ENCODE measurements around the gene ZCCHC24. TPM values are rescaled to one million over a fixed set of nuclear protein-coding genes. Genes with fewer than 3 reads are reported as not detected.

The ZCCHC24 gene
- polyA plus RNA-seq, 1 of the 3 experiments (the other 2 are of a cell fraction), result 15.8 TPM

GRCh38 chr10:79430936-79431335 lies 14.5 kb downstream of the ZCCHC24 start (continued):
- TF ChIP-seq EZH2phosphoT487 (IDR thresholded peaks at IDR 0.05; ENCODE audit: borderline replicate concordance, low read depth) (no peak), TEAD4 (IDR thresholded peaks at IDR 0.05; ENCODE audit: borderline replicate concordance, insufficient read depth) (no peak), GATA2 (CRISPR knock-in tag; IDR thresholded peaks at IDR 0.05) (no peak), FOXM1 (IDR thresholded peaks at IDR 0.05; ENCODE audit: low read depth) (no peak), TCF12 (IDR thresholded peaks at IDR 0.05) (no peak)

- Histone ChIP-seq H2AFZ (ENCODE audit: low read depth) (no peak overlapping the region), H3K4me1 (ENCODE audit: control insufficient read depth in 1 of 2, insufficient read depth in 2 of 2, low read depth in 1 of 2, low read length in 1 of 2) (peaks cover 8 to 36% of the 10 kb centered on the region in 2 experiments; a peak in 3 of 4 replicates), H3K9me2 (no peaks in the 10 kb centered on the region), H3K36me3 (replicated peaks in 1 of 2; ENCODE audit: control insufficient read depth in 1 of 2, insufficient read depth in 2 of 2, low read length in 1 of 2) (peaks cover 22 to 41% of the 10 kb centered on the region in 2 experiments), H3F3A (replicated peaks; ENCODE audit: insufficient read depth) (peaks cover 11% of the 10 kb centered on the region), H3K79me2 (ENCODE audit: insufficient read depth) (peaks cover 28% of the 10 kb centered on the region), H3K9ac (no peak overlapping the region), H3K4me3 (ENCODE audit: low read depth in 2 of 2, low read length in 1 of 2) (no peak overlapping the region), H3K9me3 (no peaks in the 10 kb centered on the region), H3K27ac (ENCODE audit: low read depth in 2 of 2, low read length in 1 of 2) (no peak overlapping the region), H3K4me2 (no peak overlapping the region), H3K27me3 (ENCODE audit: insufficient read depth) (no peaks in the 10 kb centered on the region), H4K20me1 (ENCODE audit: insufficient read depth) (no peaks in the 10 kb centered on the region)
- CTCF ChIA-PET, result interaction anchor here (1.2 kb wide), 1 partner anchor 9 kb away, joined by 3 read pairs; no protein-coding TSS in a partner anchor
- POLR2A ChIA-PET, result no interaction called here
- DNase-seq, result no peak
- TF ChIP-seq RCOR1 (IDR thresholded peaks at IDR 0.05; ENCODE audit: low read length), result no peak
- TF ChIP-seq IRF3 (IDR thresholded peaks at IDR 0.05; ENCODE audit: low read depth, low read length), result no peak
- no peak for TF ChIP-seq CHD2 (IDR thresholded peaks at IDR 0.05; ENCODE audit: low read length, partially characterized antibody)
- TF ChIP-seq TEAD4 (IDR thresholded peaks at IDR 0.05; ENCODE audit: borderline replicate concordance, insufficient read depth), result no peak
- TF ChIP-seq RFX5 (IDR thresholded peaks at IDR 0.05; ENCODE audit: low read length), result no peak
- no peak for TF ChIP-seq FOSL2 (IDR thresholded peaks at IDR 0.05; ENCODE audit: borderline replicate concordance, low read depth)
- TF ChIP-seq MXI1 (IDR thresholded peaks at IDR 0.05; ENCODE audit: low read depth, low read length), result no peak
- no peak for TF ChIP-seq GATA2 (CRISPR knock-in tag; IDR thresholded peaks at IDR 0.05)
- no peak for TF ChIP-seq MAX (IDR thresholded peaks at IDR 0.05; ENCODE audit: low read depth)
- TF ChIP-seq JUND (IDR thresholded peaks at IDR 0.05), result no peak
- TF ChIP-seq RAD21 (IDR thresholded peaks at IDR 0.05; ENCODE audit: low read length), result no peak
- no peak for TF ChIP-seq FOXM1 (IDR thresholded peaks at IDR 0.05; ENCODE audit: low read depth)
- 80% methylated on average over 6 of the region's 6 CpGs for WGBS (ENCODE audit: low lambda C conversion rate)
Observed at GRCh38 chr10:79430325-79430905, 15.0 kb downstream of the ZCCHC24 start.

GRCh38 chr10:79429751-79430150 lies 15.7 kb downstream of the ZCCHC24 start:
- Histone ChIP-seq H3K27me3 (ENCODE audit: insufficient read depth) (no peaks in the 10 kb centered on the region), H3K9me2 (no peaks in the 10 kb centered on the region), H3K27ac (ENCODE audit: low read depth in 2 of 2, low read length in 1 of 2) (no peak overlapping the region; a peak in 1 of 4 replicates), H3K36me3 (replicated peaks in 1 of 2; ENCODE audit: control insufficient read depth in 1 of 2, insufficient read depth in 2 of 2, low read length in 1 of 2) (peaks cover 25 to 43% of the 10 kb centered on the region in 2 experiments), H3K79me2 (ENCODE audit: insufficient read depth) (peaks cover 25% of the 10 kb centered on the region), H3K4me1 (ENCODE audit: control insufficient read depth in 1 of 2, insufficient read depth in 2 of 2, low read depth in 1 of 2, low read length in 1 of 2) (peaks cover 7 to 39% of the 10 kb centered on the region in 2 experiments; a peak in 2 of 4 replicates), H3F3A (replicated peaks; ENCODE audit: insufficient read depth) (peaks cover 7% of the 10 kb centered on the region), H3K9ac (no peak overlapping the region), H3K4me2 (no peak overlapping the region), H3K9me3 (no peaks in the 10 kb centered on the region), H2AFZ (ENCODE audit: low read depth) (no peak overlapping the region), H4K20me1 (ENCODE audit: insufficient read depth) (no peaks in the 10 kb centered on the region), H3K4me3 (ENCODE audit: low read depth in 2 of 2, low read length in 1 of 2) (no peak overlapping the region)
- ChIA-PET CTCF (interaction anchor here (0.8 to 1.2 kb wide), 2 partner anchors 8 to 9 kb away, joined by 3 read pairs; no protein-coding TSS in a partner anchor), POLR2A (no interaction called here)
- no peak for DNase-seq
- TF ChIP-seq MAX (IDR thresholded peaks at IDR 0.05; ENCODE audit: low read depth), result no peak
- no peak for TF ChIP-seq USF2 (IDR thresholded peaks at IDR 0.05; ENCODE audit: borderline replicate concordance, low read depth, low read length)
- no peak for TF ChIP-seq RXRA (IDR thresholded peaks at IDR 0.05; ENCODE audit: borderline replicate concordance, low read depth)
- no peak for TF ChIP-seq TAF1 (IDR thresholded peaks at IDR 0.05; ENCODE audit: borderline replicate concordance, low read depth, low read length)
- no peak for TF ChIP-seq POLR2AphosphoS5 (IDR thresholded peaks at IDR 0.05; ENCODE audit: low read depth, low read length)
- TF ChIP-seq REST (IDR thresholded peaks at IDR 0.05; ENCODE audit: low read depth, low read length), result no peak
- no peak for TF ChIP-seq NRF1 (IDR thresholded peaks at IDR 0.05; ENCODE audit: low read depth, low read length)
- no peak for TF ChIP-seq FOXM1 (IDR thresholded peaks at IDR 0.05; ENCODE audit: low read depth)
- 94% methylated on average over 4 of the region's 4 CpGs for WGBS (ENCODE audit: low lambda C conversion rate)

Data from SK-N-SH (cell line).